Hepatocyte (in vitro differentiated cells): ENCODE data around the gene DYRK1A. TPM values are rescaled to one million over a fixed set of nuclear protein-coding genes. Genes with fewer than 3 reads are reported as not detected.
"Not testable (repeated sequence)": the region's sequence is repeated elsewhere in the genome, so short reads cannot be mapped to it uniquely, and the experiment has no call there.

ENCODE experiments used
- DNase-seq: peaks from one replicate; pipeline ENCODE4 v3.0.0-alpha.2; 2016; ENCODE audit warnings: low spot score
- H2AFZ ChIP-seq: fragments of 200-600 bp; sonication (generic); 2 replicates; pipeline ENCODE4 v1.6.0; 2016; ENCODE audit warnings: antibody characterized with exemption, mild to moderate bottlenecking
- H3K27ac ChIP-seq: fragments of 200-600 bp; sonication (generic); 2 replicates; pipeline ENCODE4 v1.5.1; 2016; ENCODE audit warnings: mild to moderate bottlenecking
- H3K27me3 ChIP-seq: fragments of 200-600 bp; sonication (generic); 2 replicates; pipeline ENCODE4 v1.6.1; 2016
- H3K36me3 ChIP-seq: fragments of 200-600 bp; sonication (generic); replicated peaks from 2 replicates; pipeline ENCODE4 v1.5.1; 2016; ENCODE audit warnings: low read depth; ENCODE audit not compliant: insufficient read depth
- H3K4me1 ChIP-seq: fragments of 200-600 bp; sonication (generic); 2 replicates; pipeline ENCODE4 v1.5.1; 2016; ENCODE audit warnings: mild to moderate bottlenecking, moderate library complexity; ENCODE audit not compliant: insufficient read depth
- H3K4me2 ChIP-seq: fragments of 200-600 bp; sonication (generic); 2 replicates; pipeline ENCODE4 v1.6.0; 2016
- H3K4me3 ChIP-seq: fragments of 200-600 bp; sonication (generic); 2 replicates; pipeline ENCODE4 v1.5.1; 2016; ENCODE audit warnings: mild to moderate bottlenecking
- H3K79me2 ChIP-seq: fragments of 200-600 bp; sonication (generic); 2 replicates; pipeline ENCODE4 v1.6.0; 2017; ENCODE audit warnings: mild to moderate bottlenecking
- H3K9me2 ChIP-seq: fragments of 200-600 bp; sonication (generic); replicated peaks from 2 replicates; pipeline ENCODE4 v1.6.0; 2017; ENCODE audit warnings: mild to moderate bottlenecking; ENCODE audit not compliant: insufficient read depth
- H3K9me3 ChIP-seq: fragments of 200-600 bp; sonication (generic); 2 replicates; pipeline ENCODE4 v1.5.1; 2016; ENCODE audit warnings: low read depth, mild to moderate bottlenecking
- H4K20me1 ChIP-seq: fragments of 200-600 bp; sonication (generic); 2 replicates; pipeline ENCODE4 v1.6.0; 2016; ENCODE audit warnings: mild to moderate bottlenecking; ENCODE audit not compliant: insufficient read depth, poor library complexity, severe bottlenecking
- EZH2 ChIP-seq: fragments of 200-600 bp; sonication (generic); IDR thresholded peaks from 2 replicates; pipeline ENCODE4 v1.6.1; 2016; ENCODE audit warnings: antibody characterized with exemption, mild to moderate bottlenecking, borderline replicate concordance
- EZH2phosphoT487 ChIP-seq: fragments of 200-600 bp; sonication (generic); IDR thresholded peaks from one replicate; pipeline ENCODE4 v1.6.1; 2018; ENCODE audit warnings: antibody characterized with exemption, mild to moderate bottlenecking, low read depth, moderate library complexity; ENCODE audit not compliant: unreplicated experiment, severe bottlenecking
- WGBS: methylation state at CpG from one replicate; pipeline ENCODE4 v1.1.6; 2016; ENCODE audit warnings: low lambda C conversion rate; ENCODE audit errors: missing lambda C conversion rate; 5-methylcytosine and 5-hydroxymethylcytosine counted together
- polyA plus RNA-seq: library from polyadenylated mRNA; unstranded; fragments of >200 nt; fragmentation: Nextera tagmentation; extraction: Ambion mirVana; gene quantifications from 2 replicates; pipeline ENCODE4 v1.2.1, GENCODE V29; 2016
- total RNA-seq: library from RNA; depleted of rRNA; stranded (reverse); fragments of >200 nt; gene quantifications from 2 replicates; pipeline ENCODE4 v1.2.3, GENCODE V29; 2014
- TF ChIP-seq, protein P1 (sequence below): fragments of 200-600 bp; sonication (generic); IDR thresholded peaks from 2 replicates; pipeline ENCODE4 v1.5.1; 2016; ENCODE audit warnings: antibody characterized with exemption, mild to moderate bottlenecking; ENCODE audit not compliant: poor library complexity

The DYRK1A gene
- total and polyA plus RNA-seq, 2 experiments from 2014 or later: 4.9 to 85.2 TPM

DNA sequence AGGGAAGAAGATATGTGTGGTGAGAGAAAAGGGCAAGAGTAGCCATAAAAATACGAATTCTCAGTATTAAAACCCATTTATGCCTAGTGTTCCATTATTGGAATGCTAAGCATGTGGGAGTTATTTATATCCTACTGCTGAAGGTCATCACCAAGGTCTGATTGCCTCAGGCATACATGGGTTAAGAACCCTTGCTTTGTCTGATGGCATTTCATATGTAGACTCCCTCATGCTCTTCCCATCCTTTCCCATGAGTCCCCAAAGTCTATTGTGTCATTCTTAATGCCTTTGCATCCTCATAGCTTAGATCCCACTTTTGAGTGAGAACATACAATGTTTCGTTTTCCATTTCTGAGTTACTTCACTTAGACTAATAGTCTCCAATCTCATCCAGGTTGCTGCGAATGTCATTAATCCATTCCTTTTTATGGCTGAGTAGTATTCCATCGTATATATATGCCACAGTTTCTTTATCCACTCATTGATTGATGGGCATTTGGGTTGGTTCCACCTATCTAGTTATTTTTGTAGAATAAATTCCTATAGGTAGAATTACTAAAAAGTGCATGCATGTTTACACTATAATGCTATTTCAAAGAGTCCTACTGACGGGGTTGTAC, 172.5 kb downstream of the DYRK1A start:
- H3K27ac ChIP-seq: no peak overlapping the region
- no peak overlapping the region for H3K4me3 ChIP-seq
- no peaks in the 10 kb centered on the region for H4K20me1 ChIP-seq
- H3K79me2 ChIP-seq: no peaks in the 10 kb centered on the region
- no peaks in the 10 kb centered on the region for H3K4me1 ChIP-seq
- no peaks in the 10 kb centered on the region for H3K27me3 ChIP-seq
- 91% methylated on average over 5 of the region's 5 CpGs for WGBS
- DNase-seq: no peak
- no peaks in the 10 kb centered on the region for H3K36me3 ChIP-seq
- no peak overlapping the region for H2AFZ ChIP-seq
- no peaks in the 10 kb centered on the region for H3K9me3 ChIP-seq
- TF ChIP-seq EZH2: no peak
- TF ChIP-seq, protein P1, sequence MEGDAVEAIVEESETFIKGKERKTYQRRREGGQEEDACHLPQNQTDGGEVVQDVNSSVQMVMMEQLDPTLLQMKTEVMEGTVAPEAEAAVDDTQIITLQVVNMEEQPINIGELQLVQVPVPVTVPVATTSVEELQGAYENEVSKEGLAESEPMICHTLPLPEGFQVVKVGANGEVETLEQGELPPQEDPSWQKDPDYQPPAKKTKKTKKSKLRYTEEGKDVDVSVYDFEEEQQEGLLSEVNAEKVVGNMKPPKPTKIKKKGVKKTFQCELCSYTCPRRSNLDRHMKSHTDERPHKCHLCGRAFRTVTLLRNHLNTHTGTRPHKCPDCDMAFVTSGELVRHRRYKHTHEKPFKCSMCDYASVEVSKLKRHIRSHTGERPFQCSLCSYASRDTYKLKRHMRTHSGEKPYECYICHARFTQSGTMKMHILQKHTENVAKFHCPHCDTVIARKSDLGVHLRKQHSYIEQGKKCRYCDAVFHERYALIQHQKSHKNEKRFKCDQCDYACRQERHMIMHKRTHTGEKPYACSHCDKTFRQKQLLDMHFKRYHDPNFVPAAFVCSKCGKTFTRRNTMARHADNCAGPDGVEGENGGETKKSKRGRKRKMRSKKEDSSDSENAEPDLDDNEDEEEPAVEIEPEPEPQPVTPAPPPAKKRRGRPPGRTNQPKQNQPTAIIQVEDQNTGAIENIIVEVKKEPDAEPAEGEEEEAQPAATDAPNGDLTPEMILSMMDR: no peak
- H3K4me2 ChIP-seq: no peak overlapping the region
- H3K9me2 ChIP-seq: no peaks in the 10 kb centered on the region

- not testable (repeated sequence) for H4K20me1 ChIP-seq, DNase-seq, H3K27me3 ChIP-seq, H3K4me3 ChIP-seq, H3K79me2 ChIP-seq, H3K4me2 ChIP-seq, H3K27ac ChIP-seq, H3K36me3 ChIP-seq, H3K4me1 ChIP-seq, H2AFZ ChIP-seq, H3K9me2 ChIP-seq, H3K9me3 ChIP-seq
- WGBS: 100% methylated on average over 2 of the region's 2 CpGs
Observed at GRCh38 chr21:37541128-37541527, 174.6 kb downstream of the DYRK1A start.

DNA sequence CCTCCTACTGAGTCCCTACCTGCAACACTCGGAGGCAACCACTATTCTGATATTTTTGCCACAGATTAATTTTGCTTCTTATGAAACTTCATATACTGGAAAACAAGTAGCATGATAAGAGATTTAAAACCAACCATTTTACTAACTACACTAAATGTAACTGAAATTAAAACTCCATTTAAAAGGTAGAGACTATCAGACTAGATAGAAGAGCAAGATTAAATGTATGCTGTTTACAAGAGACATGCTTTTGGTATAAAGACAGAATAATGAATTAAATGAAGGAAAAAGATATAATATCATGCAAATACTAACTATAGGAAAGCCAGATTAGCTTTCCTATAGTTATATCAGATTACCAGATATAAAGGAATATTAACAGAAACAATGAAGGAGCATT, 175.9 kb downstream of the DYRK1A start:
- no peak overlapping the region for H3K4me3 ChIP-seq
- no peak overlapping the region for H2AFZ ChIP-seq
- DNase-seq: no peak
- H4K20me1 ChIP-seq: no peaks in the 10 kb centered on the region
- H3K27ac ChIP-seq: no peak overlapping the region
- no peaks in the 10 kb centered on the region for H3K36me3 ChIP-seq
- H3K4me2 ChIP-seq: no peak overlapping the region
- 85% methylated on average over 1 of the region's 1 CpG for WGBS
- no peaks in the 10 kb centered on the region for H3K27me3 ChIP-seq
- no peaks in the 10 kb centered on the region for H3K79me2 ChIP-seq
- H3K4me1 ChIP-seq: no peaks in the 10 kb centered on the region
- H3K9me3 ChIP-seq: no peaks in the 10 kb centered on the region
- no peaks in the 10 kb centered on the region for H3K9me2 ChIP-seq
- no peak for TF ChIP-seq EZH2phosphoT487
- no peak for TF ChIP-seq EZH2
- TF ChIP-seq, protein P1: no peak

GRCh38 chr21:37546299-37546908, 179.8 kb downstream of the DYRK1A start:
- peaks cover 12% of the 10 kb centered on the region for H3K4me1 ChIP-seq
- no peak overlapping the region for H2AFZ ChIP-seq
- H3K27me3 ChIP-seq: no peaks in the 10 kb centered on the region
- H3K79me2 ChIP-seq: no peaks in the 10 kb centered on the region
- TF ChIP-seq EZH2phosphoT487 (no peak), EZH2 (no peak)
- TF ChIP-seq, protein P1: no peak
- H3K27ac ChIP-seq: no peak overlapping the region
- H3K9me2 ChIP-seq: no peaks in the 10 kb centered on the region
- H3K36me3 ChIP-seq: no peaks in the 10 kb centered on the region
- DNase-seq: no peak
- no peaks in the 10 kb centered on the region for H4K20me1 ChIP-seq
- WGBS: 93% methylated on average over 22 of the region's 22 CpGs
- H3K4me2 ChIP-seq: no peak overlapping the region
- H3K4me3 ChIP-seq: no peak overlapping the region
- no peaks in the 10 kb centered on the region for H3K9me3 ChIP-seq
